HG02678 (cell line): ENCODE measurements around the gene SLC6A19.
"Not testable (repeated sequence)": the region's sequence is repeated elsewhere in the genome, so short reads cannot be mapped to it uniquely, and the experiment has no call there.

Experiments used
- ATAC-seq: cut with Tn5 transposase; IDR thresholded peaks from one replicate; pipeline ENCODE4 v1.9.1; 2021; ENCODE audit warnings: mild to moderate bottlenecking, moderate library complexity; ENCODE audit not compliant: unreplicated experiment

Gene SLC6A19

DNA sequence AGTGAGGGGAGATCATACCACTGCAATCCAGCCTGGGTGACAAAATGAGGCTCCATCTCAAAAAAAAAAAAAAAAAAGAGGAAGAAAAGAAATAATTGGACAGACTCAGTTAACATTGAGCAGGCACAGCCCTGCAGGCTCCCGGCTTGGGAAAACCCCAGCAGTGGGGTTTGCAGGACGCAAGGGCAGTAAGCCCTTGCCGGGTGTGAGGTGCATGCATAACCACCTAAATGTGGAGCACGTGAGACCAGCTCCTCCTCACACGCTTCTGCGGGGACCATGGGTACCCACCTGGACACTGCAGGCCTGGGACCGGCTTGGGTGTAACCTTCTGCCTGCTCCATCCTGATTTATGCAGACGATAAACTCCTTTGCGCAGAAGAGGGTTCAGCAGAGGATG, 19.0 kb downstream of the SLC6A19 start:
- no peak for ATAC-seq

DNA sequence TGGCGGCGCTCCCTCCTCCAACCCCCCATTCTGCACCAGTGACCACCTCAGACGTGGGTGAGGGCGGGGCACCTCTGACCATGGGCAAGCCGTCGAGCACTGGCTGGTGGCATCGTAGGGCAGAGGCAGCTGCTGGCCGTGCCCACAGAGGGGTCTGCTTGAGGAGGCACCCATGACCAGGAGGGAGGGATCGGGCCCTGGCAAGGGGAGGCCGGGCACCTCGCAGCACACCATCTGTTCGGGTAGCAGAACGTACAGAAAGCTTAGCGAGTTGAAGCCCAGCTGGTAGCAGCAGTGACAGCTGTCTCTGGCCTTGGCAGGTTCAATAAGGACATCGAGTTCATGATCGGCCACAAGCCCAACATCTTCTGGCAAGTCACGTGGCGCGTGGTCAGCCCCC, 19.4 kb downstream of the SLC6A19 start:
- ATAC-seq, result no peak

DNA sequence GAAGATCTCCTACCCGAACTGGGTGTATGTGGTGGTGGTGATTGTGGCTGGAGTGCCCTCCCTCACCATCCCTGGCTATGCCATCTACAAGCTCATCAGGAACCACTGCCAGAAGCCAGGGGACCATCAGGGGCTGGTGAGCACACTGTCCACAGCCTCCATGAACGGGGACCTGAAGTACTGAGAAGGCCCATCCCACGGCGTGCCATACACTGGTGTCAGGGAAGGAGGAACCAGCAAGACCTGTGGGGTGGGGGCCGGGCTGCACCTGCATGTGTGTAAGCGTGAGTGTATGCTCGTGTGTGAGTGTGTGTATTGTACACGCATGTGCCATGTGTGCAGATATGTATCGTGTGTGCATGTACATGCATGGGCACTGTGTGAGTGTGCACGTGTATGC, 20.3 kb downstream of the SLC6A19 start:
- no peak for ATAC-seq

DNA sequence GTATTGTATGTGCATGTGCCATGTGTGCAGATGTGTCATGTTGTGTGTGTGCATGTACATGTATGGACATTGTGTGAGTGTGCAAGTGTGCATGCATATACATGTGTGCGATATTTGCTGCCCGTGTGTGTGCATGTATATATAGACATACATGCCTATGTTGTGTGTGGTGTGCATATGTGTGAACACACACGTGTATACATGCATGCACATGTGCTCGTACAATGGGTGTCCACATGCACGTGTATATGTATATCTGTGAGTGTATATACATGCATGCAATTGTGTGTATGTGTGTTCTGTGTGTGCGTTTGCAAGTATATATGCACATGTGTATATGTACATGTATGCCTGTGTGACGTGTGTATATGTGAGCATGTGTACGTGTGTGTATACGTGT, 20.8 kb downstream of the SLC6A19 start:
- no peak for ATAC-seq

DNA sequence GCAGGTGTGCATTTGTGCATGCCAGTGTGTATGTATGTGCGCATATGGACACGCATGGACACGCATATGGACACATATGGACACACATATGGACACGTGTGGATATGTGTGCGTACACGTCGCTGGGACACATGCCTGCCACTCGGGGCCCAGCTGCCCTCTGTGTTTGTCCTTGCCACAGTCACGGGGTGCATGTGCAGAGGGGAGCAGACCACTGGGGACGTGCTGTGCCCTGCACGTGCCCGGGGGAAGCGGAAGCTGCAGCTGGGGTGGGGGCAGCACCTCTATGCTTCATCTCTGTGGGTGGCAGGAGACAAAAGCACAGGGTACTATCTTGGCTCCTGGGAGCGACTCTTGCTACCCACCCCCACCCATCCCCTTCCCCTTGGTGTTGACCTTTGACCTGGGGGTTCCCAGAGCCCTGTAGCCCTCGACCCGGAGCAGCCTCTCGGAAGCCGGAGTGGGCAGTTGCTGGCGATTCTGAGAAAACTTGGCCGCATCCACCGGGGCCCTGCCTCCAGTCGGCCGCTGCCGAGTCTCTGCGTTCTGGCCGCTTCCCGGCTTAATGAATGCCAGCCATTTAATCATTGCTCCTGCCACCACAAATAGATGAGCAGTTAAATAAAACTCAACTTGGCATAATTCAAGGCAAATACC, 21.4 kb downstream of the SLC6A19 start:
- ATAC-seq, result no peak

DNA sequence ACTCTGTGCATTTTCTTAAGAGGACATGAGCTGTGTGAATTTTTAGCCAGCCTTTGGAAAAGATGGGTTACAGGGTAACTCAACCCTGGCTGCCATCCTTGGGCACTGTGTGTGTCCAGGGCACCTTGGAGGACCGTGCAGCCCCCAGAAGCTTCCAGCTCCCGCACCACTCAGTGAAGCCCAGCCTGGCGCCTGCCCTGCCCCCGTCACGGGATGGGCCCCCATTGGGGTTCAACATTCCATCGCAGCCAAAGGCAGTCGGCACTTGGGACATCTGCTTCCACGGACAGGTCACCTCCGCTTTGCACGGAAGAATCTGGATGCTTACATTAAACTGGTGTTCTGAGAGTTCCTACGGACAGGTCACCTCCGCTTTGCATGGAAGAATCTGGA, 21.9 kb downstream of the SLC6A19 start:
- no peak for ATAC-seq

DNA sequence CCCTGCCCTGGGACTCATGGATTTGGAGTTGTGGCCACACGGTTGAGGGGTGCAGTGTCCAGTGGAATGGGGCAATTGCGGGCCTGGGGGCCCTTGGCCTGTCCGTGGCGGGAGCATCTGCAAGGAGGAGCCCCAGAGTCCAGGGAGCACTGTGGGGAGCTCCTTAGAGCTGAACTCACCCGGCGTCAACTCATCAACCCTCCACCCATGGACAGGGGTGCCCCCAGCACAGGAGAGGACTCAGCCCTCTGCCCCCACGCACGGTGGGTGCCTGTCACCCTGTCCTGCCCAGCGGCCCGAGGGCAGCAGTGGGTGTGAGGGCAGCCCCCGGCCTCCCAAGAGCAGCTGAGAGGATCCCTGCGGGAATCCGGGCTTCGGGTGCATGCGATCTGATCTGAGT, 23.2 kb downstream of the SLC6A19 start:
- ATAC-seq, result no peak

DNA sequence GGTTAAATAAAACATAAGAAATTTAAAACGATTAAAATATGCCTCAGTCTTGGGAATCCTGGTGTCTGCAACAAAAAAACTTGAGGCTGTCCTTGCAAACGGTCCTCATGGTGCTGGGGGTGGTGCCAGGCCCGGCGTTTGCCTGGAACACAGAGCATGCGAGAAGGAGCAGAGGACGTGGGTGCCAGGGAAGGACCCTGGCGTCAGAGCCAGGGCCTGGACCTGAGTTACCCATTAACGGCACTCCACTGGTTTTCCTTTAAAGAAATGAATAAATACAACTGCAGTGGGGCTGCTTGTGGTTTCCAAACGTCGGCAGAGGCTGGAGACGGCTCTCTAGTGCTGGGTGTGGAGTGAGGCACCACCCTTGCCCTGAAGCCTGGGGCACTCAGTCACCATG, 23.7 kb downstream of the SLC6A19 start, which contains the start of gene SLC6A18:
TSS of gene SLC6A18 (plus strand) at position 301 of the 400 bp plus-strand sequence. CDS start at position 398, 97 bp downstream.
- ATAC-seq, result no peak

DNA sequence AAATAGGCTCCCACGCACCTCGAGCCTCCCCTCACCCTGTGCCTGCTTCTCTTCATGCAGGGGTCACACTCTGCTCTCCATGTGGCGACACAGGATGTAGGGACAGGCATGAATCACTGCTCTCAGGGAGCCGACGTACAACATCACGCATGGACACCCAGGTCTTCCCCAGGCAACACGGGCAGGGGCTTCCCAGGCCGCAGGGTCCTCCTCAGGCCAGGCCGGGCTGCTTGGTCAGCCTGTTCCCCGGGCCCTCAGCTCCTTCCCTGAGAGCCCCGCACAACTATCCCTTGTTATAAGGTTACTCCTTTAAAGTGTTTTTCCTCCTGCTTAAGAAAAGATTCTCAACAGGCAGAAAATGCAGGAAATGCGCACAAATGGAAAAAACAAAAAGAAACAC, 24.8 kb downstream of the SLC6A19 start:
- no peak for ATAC-seq

DNA sequence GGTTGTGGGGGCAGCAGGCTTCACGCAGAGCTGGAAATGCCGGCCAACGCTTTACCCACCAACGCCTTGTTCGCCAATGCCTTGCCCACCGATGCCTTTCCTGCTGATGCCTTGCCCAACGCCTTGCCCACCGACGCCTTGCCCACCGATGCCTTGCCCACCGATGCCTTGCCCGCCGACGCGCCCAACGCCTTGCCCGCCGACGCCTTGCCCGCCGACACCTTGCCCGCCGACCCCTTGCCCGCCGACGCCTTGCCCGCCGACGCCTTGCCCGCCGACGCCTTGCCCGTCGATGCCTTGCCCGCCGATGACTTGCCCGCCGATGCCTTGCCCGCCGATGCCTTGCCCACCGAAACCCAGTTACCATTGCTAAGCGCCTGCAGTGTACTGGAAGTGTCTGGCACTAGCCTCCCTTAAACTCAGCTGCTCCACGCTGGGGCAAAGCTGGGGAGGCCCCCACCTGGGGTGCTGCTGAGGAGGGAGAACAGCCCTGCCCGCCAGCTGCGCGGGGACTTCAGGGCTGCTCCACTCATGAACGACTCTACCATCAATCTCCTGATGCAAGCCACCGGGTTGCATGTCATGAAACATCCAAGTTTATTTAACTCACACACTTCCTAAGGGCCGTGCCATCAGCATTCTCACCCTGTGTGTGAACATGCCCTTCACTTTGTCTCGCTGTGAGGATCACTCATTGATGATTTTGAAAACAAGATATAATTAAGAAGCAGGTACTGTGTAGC, 25.6 kb downstream of the SLC6A19 start:
- ATAC-seq, result no peak

DNA sequence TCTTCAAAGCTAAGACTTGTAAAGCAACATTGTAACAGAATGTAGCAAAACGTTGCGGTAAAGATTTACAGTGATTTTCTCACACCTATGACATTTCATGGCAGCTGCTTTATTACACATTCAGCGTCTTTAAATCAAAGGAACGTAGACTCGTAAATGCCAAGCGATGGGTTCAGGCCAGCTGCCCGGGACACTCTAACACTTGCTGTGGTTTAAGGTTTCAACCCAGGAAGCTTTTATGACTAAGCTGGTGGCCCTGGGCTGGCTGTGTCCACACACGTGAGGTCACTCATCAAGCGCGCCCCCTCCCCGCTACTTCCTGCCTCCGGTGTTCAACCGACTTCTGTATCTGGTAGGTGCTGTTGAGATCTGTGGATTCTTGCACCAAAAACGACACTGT, 26.3 kb downstream of the SLC6A19 start:
- no peak for ATAC-seq

DNA sequence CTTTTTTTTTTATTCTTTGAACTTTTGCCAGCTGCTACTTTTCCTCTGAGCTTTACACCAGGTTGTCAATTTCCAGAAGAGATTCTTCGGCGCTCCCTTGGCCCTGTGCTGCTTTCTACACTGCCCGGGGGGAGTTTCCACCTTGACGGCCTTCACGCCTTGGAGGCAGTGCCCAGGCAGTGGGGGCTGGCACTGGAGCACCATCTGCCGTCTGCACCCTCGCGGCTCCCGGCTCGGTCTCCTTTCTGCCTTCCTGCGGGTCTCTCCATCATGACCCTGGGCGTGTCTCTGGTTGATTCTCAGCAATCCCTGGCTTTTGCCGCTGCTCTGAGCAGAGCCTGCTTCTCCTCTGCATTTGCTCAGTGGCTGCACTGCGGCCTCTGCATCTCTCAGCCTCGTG, 26.7 kb downstream of the SLC6A19 start:
- ATAC-seq, result no peak

DNA sequence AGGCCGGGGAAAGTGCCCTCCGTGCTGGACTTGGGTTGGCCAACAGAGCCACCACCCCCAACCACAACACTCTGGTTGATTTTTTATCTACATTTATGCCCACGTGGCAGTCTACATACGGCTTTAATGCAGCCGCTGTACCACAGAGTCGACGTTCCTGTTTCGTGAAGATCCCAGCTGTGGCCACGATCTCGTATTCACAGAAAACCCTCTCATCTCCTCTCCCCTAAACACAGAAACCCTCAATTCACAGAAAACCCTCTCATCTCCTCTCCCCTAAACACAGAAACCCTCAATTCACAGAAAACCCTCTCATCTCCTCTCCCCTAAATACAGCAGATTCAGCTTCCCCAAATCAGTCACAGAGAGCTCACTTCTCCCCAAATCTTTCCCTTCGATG, 27.6 kb downstream of the SLC6A19 start:
- not testable (repeated sequence) for ATAC-seq

DNA sequence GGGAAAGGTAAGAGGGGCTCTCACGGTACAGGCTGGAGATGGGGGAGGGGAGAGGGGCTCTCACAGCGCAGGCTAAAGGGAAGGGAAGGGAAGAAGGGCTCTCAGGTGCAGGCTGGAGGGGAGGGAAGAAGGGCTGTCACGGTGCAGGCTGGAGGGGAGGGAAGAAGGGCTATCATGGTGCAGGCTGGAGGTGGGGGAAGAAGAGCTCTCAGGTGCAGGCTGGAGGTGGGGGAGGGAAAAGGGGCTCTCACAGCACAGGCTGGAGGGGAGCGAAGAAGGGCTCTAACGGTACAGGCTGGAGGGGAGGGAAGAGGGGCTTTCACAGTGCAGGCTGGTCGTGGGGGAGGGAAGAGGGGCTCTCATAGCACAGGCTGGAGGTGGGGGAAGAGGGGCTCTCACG, 28.4 kb downstream of the SLC6A19 start:
- ATAC-seq, result no peak

DNA sequence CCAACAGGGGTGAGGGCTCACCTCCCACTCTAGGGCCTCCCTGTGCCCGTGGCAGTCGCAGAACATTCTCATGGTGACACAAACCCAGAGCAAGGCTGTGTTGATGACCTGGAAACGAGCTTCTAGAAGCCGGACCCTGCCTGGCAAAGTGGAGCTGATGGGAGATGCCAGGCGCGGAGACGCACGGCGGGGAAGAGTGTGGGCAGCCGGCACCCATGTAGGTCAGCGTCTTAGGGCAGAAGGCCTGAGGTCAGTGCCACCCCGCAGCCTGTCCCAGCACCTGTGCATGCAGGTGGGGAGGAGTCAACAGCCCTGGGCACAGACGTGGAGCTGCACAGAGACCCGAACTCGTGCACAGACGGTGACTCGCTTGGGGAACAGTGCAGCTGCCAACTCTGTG, 29.2 kb downstream of the SLC6A19 start:
- no peak for ATAC-seq

DNA sequence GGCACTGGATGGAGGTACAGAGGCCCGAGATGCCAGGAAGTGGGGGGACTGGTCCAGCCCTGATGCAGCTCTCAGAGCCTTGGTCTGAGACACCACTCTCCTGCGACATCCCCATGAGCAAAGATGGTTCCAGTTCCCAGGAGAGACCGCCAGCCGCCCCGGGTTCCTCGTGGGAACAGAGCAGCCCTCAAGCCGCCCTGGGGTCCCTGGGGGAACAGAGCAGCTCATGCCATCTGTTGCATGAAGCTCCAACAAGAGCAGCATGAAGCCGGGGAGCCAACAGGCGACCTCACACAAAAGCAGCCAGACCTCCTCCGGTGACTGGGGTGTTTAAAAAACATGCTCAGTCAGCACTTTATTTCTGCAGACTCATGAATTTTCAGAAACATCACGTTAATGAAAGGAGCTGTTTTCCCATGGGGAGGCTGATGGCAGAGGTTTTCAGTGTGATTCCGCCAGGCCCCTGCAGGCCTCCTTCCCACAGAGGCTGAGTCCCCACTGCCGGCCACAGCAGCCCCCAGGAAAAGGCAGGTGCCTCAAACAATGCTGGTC, 30.0 kb downstream of the SLC6A19 start:
- no peak for ATAC-seq

DNA sequence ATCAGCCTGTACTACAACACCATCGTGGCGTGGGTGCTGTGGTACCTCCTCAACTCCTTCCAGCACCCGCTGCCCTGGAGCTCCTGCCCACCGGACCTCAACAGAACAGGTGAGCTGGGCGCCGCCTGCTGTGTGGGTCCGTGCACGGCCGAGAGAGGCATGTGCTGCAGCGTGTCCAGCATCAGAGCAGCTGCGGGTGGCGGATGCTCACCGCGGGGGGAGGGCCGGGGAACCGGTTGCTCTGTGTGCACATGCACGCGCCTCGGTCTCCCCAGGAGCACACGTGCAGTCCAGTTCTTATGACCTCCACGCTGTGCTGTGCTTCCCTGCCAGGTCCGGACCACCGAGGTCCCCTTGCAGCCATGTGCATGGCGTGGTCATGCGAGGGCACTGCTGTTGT, 31.4 kb downstream of the SLC6A19 start:
- ATAC-seq, result no peak

DNA sequence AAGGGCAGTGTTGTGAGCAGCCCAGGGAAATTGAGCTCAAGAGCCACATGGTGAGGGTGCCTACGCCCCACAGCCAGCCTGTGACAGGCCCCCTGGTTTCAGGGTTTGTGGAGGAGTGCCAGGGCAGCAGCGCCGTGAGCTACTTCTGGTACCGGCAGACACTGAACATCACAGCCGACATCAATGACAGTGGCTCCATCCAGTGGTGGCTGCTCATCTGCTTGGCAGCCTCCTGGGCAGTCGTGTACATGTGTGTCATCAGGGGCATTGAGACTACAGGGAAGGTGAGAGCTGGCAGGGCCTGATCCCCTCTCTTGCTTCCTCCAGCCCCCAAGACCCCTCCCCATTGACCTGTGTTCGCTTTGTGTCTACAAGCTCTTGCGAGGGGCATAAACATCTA, 34.0 kb downstream of the SLC6A19 start:
- ATAC-seq, result no peak

DNA sequence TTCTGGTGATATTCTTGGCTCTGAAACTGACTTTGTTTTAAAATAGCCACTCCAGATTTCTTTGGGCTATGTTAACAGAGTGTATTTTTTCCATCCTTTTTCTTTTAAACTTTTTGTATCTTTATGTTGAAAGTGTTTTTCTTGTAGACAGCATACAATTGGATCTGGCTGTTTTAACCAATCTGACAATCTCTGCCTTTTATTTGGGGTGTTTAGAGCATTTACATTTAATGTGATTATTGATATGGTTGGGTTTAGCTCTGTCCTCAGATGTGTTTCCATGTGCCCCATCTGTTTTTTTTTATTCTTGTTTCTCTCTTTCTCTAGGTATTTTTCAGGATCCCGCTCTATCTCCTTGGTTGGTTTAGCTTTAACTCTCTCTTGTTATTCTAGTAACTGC, 34.4 kb downstream of the SLC6A19 start:
- no peak for ATAC-seq

DNA sequence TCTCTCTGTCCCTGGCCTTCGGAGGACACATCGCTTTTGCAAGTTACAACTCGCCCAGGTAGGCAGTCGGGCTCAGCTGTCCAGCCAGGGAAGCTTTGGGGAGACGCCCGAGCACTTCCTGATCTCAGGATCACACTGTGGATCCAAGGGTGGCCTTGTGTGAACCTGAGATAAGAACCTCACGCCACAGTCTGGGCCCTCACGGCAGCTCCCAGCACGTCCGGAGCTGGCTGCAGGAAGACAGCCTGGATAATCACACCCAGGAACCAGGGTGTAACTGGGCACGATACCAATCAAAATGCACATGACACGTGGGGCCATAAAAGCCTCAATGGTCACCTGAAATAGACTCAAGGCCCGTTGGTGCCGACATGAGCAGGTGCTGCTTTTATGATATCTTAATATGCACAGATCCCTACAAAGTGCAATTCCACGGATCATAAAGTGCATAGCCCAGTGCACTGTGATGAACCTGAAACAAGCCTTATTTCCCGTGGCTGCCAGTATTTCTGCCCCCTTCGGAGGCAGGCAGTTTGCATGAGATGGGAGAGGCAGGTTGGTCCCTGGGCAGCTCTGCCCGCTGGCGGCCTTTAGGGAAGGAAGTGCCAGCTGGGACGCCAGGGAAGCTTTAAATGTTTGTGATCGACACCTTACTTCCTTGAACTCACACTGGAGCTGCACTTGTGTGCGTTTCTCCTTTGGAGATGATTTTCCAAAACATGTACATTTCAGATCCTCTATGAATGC, 38.3 kb downstream of the SLC6A19 start:
- ATAC-seq, result no peak

DNA sequence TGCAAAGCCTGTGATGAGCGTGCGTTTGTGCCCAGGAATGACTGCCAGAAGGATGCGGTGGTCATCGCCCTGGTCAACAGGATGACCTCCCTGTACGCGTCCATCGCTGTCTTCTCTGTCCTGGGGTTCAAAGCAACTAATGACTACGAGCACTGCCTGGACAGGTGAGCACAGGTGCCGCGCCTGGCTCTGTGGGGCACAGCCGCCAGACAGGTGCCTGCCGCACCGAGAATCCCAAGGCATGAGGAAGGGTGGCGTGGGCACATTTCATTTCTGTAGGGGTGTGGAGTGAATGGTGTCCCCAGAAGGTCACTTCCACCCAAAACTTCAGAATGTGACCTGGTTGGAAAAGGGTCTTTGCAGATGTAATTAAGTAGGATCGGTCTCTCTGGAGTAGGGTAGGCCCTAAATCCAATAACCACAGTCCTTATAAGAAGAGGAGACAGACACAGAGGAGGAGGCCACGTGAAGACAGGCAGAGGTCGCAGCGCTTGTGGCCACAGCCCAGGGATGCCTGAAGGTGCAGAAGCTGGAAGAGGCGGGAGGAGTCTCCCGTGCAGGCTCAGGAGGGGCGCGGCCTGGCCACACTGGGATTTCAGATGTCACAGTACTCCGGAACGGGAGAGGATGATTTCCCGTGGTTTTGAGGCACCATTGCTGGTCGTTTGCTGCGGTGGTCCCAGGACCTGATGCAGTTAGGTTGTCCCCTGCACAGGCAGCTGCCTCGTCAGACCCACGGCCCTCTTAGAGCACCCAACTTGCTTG, 39.3 kb downstream of the SLC6A19 start:
- no peak for ATAC-seq
